ENCODE measurements around the gene MYD88. TPM values are rescaled to one million over a fixed set of nuclear protein-coding genes. Genes with fewer than 3 reads are reported as not detected.

Gene MYD88
- total RNA-seq, 1 experiment from 2014 or later: 19.2 TPM

- Mint-ChIP-seq H3K4me3 (no peak overlapping the region), H3K27ac (no peak overlapping the region), H3K36me3 (peaks cover 51% of the 10 kb centered on the region), H3K4me1 (no peaks in the 10 kb centered on the region), H3K27me3 (ENCODE audit: low read depth) (no peaks in the 10 kb centered on the region), H3K9me3 (no peaks in the 10 kb centered on the region)
- ChIA-PET CTCF (no interaction called here), POLR2A (no interaction called here)
- DNase-seq (ENCODE audit: low spot score) (no peak), ATAC-seq (no peak)
- TF ChIP-seq NFATC4 (CRISPR knock-in tag; IDR thresholded peaks at IDR 0.05) (no peak), TP53 (CRISPR knock-in tag; IDR thresholded peaks at IDR 0.05) (no peak), ATF1 (CRISPR knock-in tag; IDR thresholded peaks at IDR 0.05) (no peak), KAT7 (CRISPR knock-in tag; IDR thresholded peaks at IDR 0.05; ENCODE audit: borderline replicate concordance) (no peak), NR2C2 (CRISPR knock-in tag; IDR thresholded peaks at IDR 0.05) (no peak), AFF4 (CRISPR knock-in tag; IDR thresholded peaks at IDR 0.05; ENCODE audit: borderline replicate concordance) (no peak), NFYB (CRISPR knock-in tag; conservative IDR thresholded peaks at IDR 0.05; ENCODE audit: low read depth) (no peak), ZNF232 (CRISPR knock-in tag; IDR thresholded peaks at IDR 0.05) (no peak), SMAD4 (CRISPR knock-in tag; IDR thresholded peaks at IDR 0.05) (no peak), FOXP1 (CRISPR knock-in tag; IDR thresholded peaks at IDR 0.05; ENCODE audit: borderline replicate concordance) (no peak), ERG (CRISPR knock-in tag; IDR thresholded peaks at IDR 0.05) (no peak), ZMAT4 (CRISPR knock-in tag; IDR thresholded peaks at IDR 0.05) (no peak), CREB1 (CRISPR knock-in tag; IDR thresholded peaks at IDR 0.05) (no peak), ZNF219 (CRISPR knock-in tag; IDR thresholded peaks at IDR 0.05; ENCODE audit: borderline replicate concordance) (no peak), ATF6 (CRISPR knock-in tag; IDR thresholded peaks at IDR 0.05) (no peak), HMGXB4 (CRISPR knock-in tag; IDR thresholded peaks at IDR 0.05) (no peak), ZBTB21 (CRISPR knock-in tag; IDR thresholded peaks at IDR 0.05; ENCODE audit: borderline replicate concordance) (no peak)
Measured at GRCh38 chr3:38129058-38129457, 9.4 kb upstream of the MYD88 start.

- Mint-ChIP-seq H3K9me3 (no peaks in the 10 kb centered on the region), H3K27ac (no peak overlapping the region), H3K4me1 (peaks cover 8% of the 10 kb centered on the region), H3K27me3 (ENCODE audit: low read depth) (no peaks in the 10 kb centered on the region), H3K4me3 (no peak overlapping the region), H3K36me3 (peaks cover 50% of the 10 kb centered on the region)
- CTCF ChIA-PET: interaction anchor here (1.1 kb wide), 1 partner anchor 28 kb away, joined by 3 read pairs; no protein-coding TSS in a partner anchor
- ATAC-seq (no peak), DNase-seq (ENCODE audit: low spot score) (no peak)
- POLR2A ChIA-PET: no interaction called here
- TF ChIP-seq NFATC4 (CRISPR knock-in tag; IDR thresholded peaks at IDR 0.05) (no peak), ATF3 (CRISPR knock-in tag; conservative IDR thresholded peaks at IDR 0.05) (no peak), ZNF232 (CRISPR knock-in tag; IDR thresholded peaks at IDR 0.05) (no peak), ZNF425 (CRISPR knock-in tag; conservative IDR thresholded peaks at IDR 0.05) (no peak), ETV6 (CRISPR knock-in tag; IDR thresholded peaks at IDR 0.05) (no peak), TEAD4 (CRISPR knock-in tag; IDR thresholded peaks at IDR 0.05) (no peak), HMGXB4 (CRISPR knock-in tag; IDR thresholded peaks at IDR 0.05) (no peak)
Measured at GRCh38 chr3:38130631-38131065, 7.8 kb upstream of the MYD88 start.
